CD4-positive, alpha-beta memory T cell (primary cell): ENCODE data around the gene FHOD1. TPM values are rescaled to one million over a fixed set of nuclear protein-coding genes. Genes with fewer than 3 reads are reported as not detected.

Experiments
- CTCF ChIA-PET: fragments of 350-600 bp; sonication (Branson Sonifier 250); formaldehyde crosslinking; loops from one replicate; lab custom pipeline; 2021; ENCODE audit warnings: inconsistent platforms; ENCODE audit not compliant: partially characterized antibody; lab: Charles Lee
- POLR2A ChIA-PET: fragments of 350-600 bp; sonication (Branson Sonifier 250); formaldehyde crosslinking; loops from one replicate; lab custom pipeline; 2021; ENCODE audit not compliant: partially characterized antibody; lab: Charles Lee
- DNase-seq, 5 donors: peaks; one replicate each; pipeline versions ENCODE4 v3.0.0 to v3.0.0-alpha.2; 2020 to 2022; ENCODE audit warnings: mixed read lengths in 1 of 5
- H3K27ac ChIP-seq: one replicate; pipeline ENCODE4 v1.7.0; 2013; ENCODE audit warnings: low read depth, low read length
- H3K27me3 ChIP-seq: 2 replicates; pipeline ENCODE4 v1.7.0; 2013; ENCODE audit warnings: mild to moderate bottlenecking, low read length, moderate library complexity; ENCODE audit not compliant: insufficient read depth
- H3K36me3 ChIP-seq: 2 replicates; pipeline ENCODE4 v1.7.0; 2013; ENCODE audit warnings: mild to moderate bottlenecking, low read length, moderate library complexity; ENCODE audit not compliant: insufficient read depth
- H3K4me1 ChIP-seq: 2 replicates; pipeline ENCODE4 v1.7.0; 2013; ENCODE audit warnings: mild to moderate bottlenecking, low read length, moderate library complexity; ENCODE audit not compliant: insufficient read depth
- H3K4me3 ChIP-seq, 2 donors: one replicate each; pipeline ENCODE4 v1.7.0; 2013; ENCODE audit warnings: low read length in 2 of 2, mild to moderate bottlenecking in 1 of 2
- H3K9me3 ChIP-seq, 2 donors: one replicate each; pipeline ENCODE4 v1.7.0; 2013; ENCODE audit warnings: low read length in 2 of 2, control low read depth in 1 of 2; ENCODE audit not compliant: control insufficient read depth in 1 of 2
- H3K27ac Mint-ChIP-seq, 7 donors: one replicate each; pipeline ENCODE4 v1.8.0; 2020 to 2021; ENCODE audit warnings: mixed read lengths in 7 of 7, mild to moderate bottlenecking in 6 of 7, inconsistent platforms in 3 of 7, moderate library complexity in 3 of 7
- H3K27me3 Mint-ChIP-seq, 2 donors: one replicate each; pipeline ENCODE4 v1.8.0; 2020 to 2021; ENCODE audit warnings: mixed read lengths in 2 of 2
- H3K36me3 Mint-ChIP-seq, 2 donors: one replicate each; pipeline ENCODE4 v1.8.0; 2020 to 2021; ENCODE audit warnings: mixed read lengths in 2 of 2, inconsistent platforms in 1 of 2, mild to moderate bottlenecking in 1 of 2
- H3K4me1 Mint-ChIP-seq, 4 donors: one replicate each; pipeline ENCODE4 v1.8.0; 2020 to 2021; ENCODE audit warnings: mixed read lengths in 4 of 4, mild to moderate bottlenecking in 1 of 4
- H3K4me3 Mint-ChIP-seq, 8 donors: one replicate each; pipeline ENCODE4 v1.8.0; 2020 to 2021; ENCODE audit warnings: mixed read lengths in 8 of 8, mild to moderate bottlenecking in 7 of 8, moderate library complexity in 6 of 8, inconsistent platforms in 3 of 8
- H3K9me3 Mint-ChIP-seq, 8 donors: one replicate each; pipeline ENCODE4 v1.8.0; 2020 to 2021; ENCODE audit warnings: mixed read lengths in 8 of 8, mild to moderate bottlenecking in 5 of 8, inconsistent platforms in 3 of 8, moderate library complexity in 1 of 8
- intact Hi-C: fragments of 100-400 bp; cut with micrococcal nuclease; formaldehyde crosslinking; loops from one replicate; pipeline ENCODE4 v1.15.1; 2023
- polyA plus RNA-seq, 2 donors: library from polyadenylated mRNA; unstranded; fragments of 300-500 nt; fragmentation: Illumina TruSeq; gene quantifications; one replicate each; pipeline ENCODE4 v1.2.3, GENCODE V29; 2021
- total RNA-seq, 2 experiments: library from RNA; stranded (reverse); gene quantifications; one replicate each; pipeline ENCODE4 v1.2.3, GENCODE V29; 2021

The FHOD1 gene
- total and polyA plus RNA-seq, 4 experiments from 2014 or later, result 3.3 to 63.3 (median 31.0) TPM

- DNase-seq, result no peak
- ChIA-PET POLR2A (interaction anchor here (0.9 to 17.2 kb wide), 4 partner anchors 15 to 72 kb away, joined by 3 to 259 read pairs (median 4); partner anchors contain the start of genes FHOD1 and SLC9A5), CTCF (interaction anchor here (1.1 kb wide), 1 partner anchor 46 kb away, joined by 3 read pairs; no protein-coding TSS in a partner anchor)
- H3K27me3 Mint-ChIP-seq, result no peaks in the 10 kb centered on the region
- no peaks in the 10 kb centered on the region for H3K9me3 Mint-ChIP-seq
- no peak overlapping the region for H3K4me3 ChIP-seq
- H3K27ac Mint-ChIP-seq, result peak overlapping the region in 2 of 7 donors; percentile 56 to 61
- peak overlapping the region in 2 of 8 donors; percentile 12 to 33 for H3K4me3 Mint-ChIP-seq
- H3K27me3 ChIP-seq, result no peaks in the 10 kb centered on the region
- H3K36me3 ChIP-seq, result peaks cover 41% of the 10 kb centered on the region
- intact Hi-C loops, result no loop called here
- no peaks in the 10 kb centered on the region for H3K9me3 ChIP-seq
- peaks cover 15 to 31% (median 23%) of the 10 kb centered on the region in 4 donors for H3K4me1 Mint-ChIP-seq
- peaks cover 30% of the 10 kb centered on the region for H3K4me1 ChIP-seq
- peaks cover 16 to 50% of the 10 kb centered on the region in 2 donors for H3K36me3 Mint-ChIP-seq
- H3K27ac ChIP-seq, result no peak overlapping the region
These were observed 16.2 kb downstream of the FHOD1 start for GRCh38 chr16:67230809-67231660.

GRCh38 chr16:67229906-67230808 is 17.1 kb downstream of the FHOD1 start:
- no peaks in the 10 kb centered on the region for H3K9me3 Mint-ChIP-seq
- Histone ChIP-seq H3K36me3 (peaks cover 41% of the 10 kb centered on the region), H3K27ac (no peak overlapping the region), H3K9me3 (no peaks in the 10 kb centered on the region), H3K4me3 (no peak overlapping the region), H3K27me3 (no peaks in the 10 kb centered on the region), H3K4me1 (peaks cover 30% of the 10 kb centered on the region)
- DNase-seq, result no peak
- H3K4me1 Mint-ChIP-seq, result peaks cover 22 to 33% (median 30%) of the 10 kb centered on the region in 4 donors
- no peaks in the 10 kb centered on the region for H3K27me3 Mint-ChIP-seq
- H3K4me3 Mint-ChIP-seq, result peak overlapping the region in 2 of 8 donors; percentile 25 to 31
- peaks cover 14 to 48% of the 10 kb centered on the region in 2 donors for H3K36me3 Mint-ChIP-seq
- ChIA-PET CTCF (no interaction called here), POLR2A (interaction anchor here (17.2 kb wide), 1 partner anchor 15 kb away, joined by 259 read pairs; the partner anchor contains the start of genes FHOD1 and SLC9A5)
- H3K27ac Mint-ChIP-seq, result peak overlapping the region in 2 of 7 donors; percentile 60 to 65
- intact Hi-C loops, result no loop called here

DNA sequence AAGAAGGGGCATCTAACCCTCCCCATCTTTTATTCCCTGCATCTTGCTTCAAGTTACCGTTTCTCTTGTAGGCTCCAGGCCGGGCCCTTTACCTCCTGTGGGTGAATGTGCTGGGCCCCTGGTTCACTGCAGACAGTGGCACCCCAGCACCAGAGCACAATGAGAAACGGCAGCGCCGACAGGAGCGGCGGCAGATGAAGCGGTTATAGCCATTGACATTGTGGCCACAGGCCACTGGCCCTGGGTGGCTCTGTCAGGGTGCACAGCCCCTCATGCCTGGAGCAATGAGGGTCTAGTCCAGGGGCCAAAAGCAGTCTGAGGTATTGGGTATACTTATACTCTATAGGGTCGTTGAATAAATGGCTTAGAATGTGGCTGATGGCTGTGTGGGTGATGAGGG is 18.4 kb downstream of the FHOD1 start:
- Mint-ChIP-seq H3K4me1 (peaks cover 34 to 46% (median 43%) of the 10 kb centered on the region in 4 donors), H3K9me3 (no peaks in the 10 kb centered on the region), H3K27ac (peak overlapping the region in 5 of 7 donors; percentile 68 to 96 (median 70)), H3K36me3 (peaks cover 14 to 42% of the 10 kb centered on the region in 2 donors), H3K4me3 (peak overlapping the region; percentile 46 to 100 (median 64)), H3K27me3 (no peaks in the 10 kb centered on the region)
- no peak for DNase-seq
- CTCF ChIA-PET, result interaction anchor here (0.9 kb wide), 1 partner anchor 211 kb away, joined by 3 read pairs; no protein-coding TSS in a partner anchor
- H3K27me3 ChIP-seq, result no peaks in the 10 kb centered on the region
- intact Hi-C loops, result no loop called here
- POLR2A ChIA-PET, result interaction anchor here (17.2 kb wide), 1 partner anchor 17 kb away, joined by 259 read pairs; the partner anchor contains the start of genes FHOD1 and SLC9A5
- peaks cover 41% of the 10 kb centered on the region for H3K36me3 ChIP-seq
- no peak overlapping the region for H3K27ac ChIP-seq
- peaks cover 38% of the 10 kb centered on the region for H3K4me1 ChIP-seq
- no peak overlapping the region for H3K4me3 ChIP-seq
- H3K9me3 ChIP-seq, result no peaks in the 10 kb centered on the region

DNA sequence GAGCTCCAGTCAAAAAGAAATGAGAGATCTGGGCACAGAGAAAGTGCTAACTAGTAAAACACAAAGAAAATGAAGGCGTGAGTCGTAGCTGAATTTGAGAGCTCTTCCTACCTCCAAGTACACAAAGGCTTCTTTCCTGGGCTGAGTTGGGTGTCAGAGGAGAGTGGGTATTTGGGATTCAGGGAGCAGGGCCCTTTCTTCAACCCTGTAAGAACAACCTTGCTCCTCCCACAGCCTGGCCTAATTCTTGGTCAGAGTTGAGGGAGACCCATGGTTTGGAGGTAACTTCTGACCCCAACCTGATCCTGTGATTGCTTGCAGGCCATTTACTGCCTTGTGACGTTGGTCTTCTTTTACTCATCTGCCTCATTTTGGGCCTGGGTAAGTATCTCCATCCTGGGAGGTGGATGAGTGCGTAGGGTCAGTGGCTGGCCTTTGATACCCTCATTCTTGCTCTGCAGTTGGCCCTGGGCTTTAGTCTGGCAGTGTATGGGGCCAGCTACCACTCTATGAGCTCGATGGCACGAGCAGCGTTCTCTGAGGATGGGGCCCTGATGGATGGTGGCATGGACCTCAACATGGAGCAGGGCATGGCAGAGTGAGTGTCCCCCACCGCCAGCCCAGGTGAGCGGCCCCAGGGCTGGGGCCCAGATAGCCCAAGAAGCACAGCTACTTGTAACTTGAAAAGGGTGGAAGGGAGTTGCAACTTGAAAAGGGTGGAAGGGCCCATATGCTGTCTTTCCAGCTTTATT is 19.1 kb downstream of the FHOD1 start:
- Mint-ChIP-seq H3K4me3 (peak overlapping the region; percentile 98 to 100 (median 100)), H3K4me1 (peaks cover 39 to 52% (median 50%) of the 10 kb centered on the region in 4 donors), H3K27me3 (no peaks in the 10 kb centered on the region), H3K27ac (peak overlapping the region; percentile 66 to 100 (median 98)), H3K9me3 (no peaks in the 10 kb centered on the region), H3K36me3 (peaks cover 11 to 37% of the 10 kb centered on the region in 2 donors)
- Histone ChIP-seq H3K4me1 (peaks cover 45% of the 10 kb centered on the region), H3K27me3 (no peaks in the 10 kb centered on the region), H3K4me3 (peak overlapping the region; percentile 73 to 99), H3K27ac (peak overlapping the region; percentile 88), H3K9me3 (no peaks in the 10 kb centered on the region), H3K36me3 (peaks cover 39% of the 10 kb centered on the region)
- intact Hi-C loops, result no loop called here
- CTCF ChIA-PET, result interaction anchor here (0.6 to 2.4 kb wide), 4 partner anchors 10 to 211 kb away, joined by 3 to 15 read pairs (median 4); no protein-coding TSS in a partner anchor
- no peak for DNase-seq
- POLR2A ChIA-PET, result interaction anchor here (0.8 to 17.2 kb wide), 7 partner anchors 9 to 210 kb away, joined by 3 to 259 read pairs (median 11); partner anchors contain the start of genes ELMO3, FBXL8, FHOD1 and SLC9A5

- H3K9me3 Mint-ChIP-seq, result no peaks in the 10 kb centered on the region
- peak overlapping the region; percentile 96 to 100 (median 99) for H3K27ac Mint-ChIP-seq
- peaks cover 51% of the 10 kb centered on the region for H3K4me1 ChIP-seq
- peak overlapping the region; percentile 98 to 100 (median 100) for H3K4me3 Mint-ChIP-seq
- peaks cover 43 to 58% (median 54%) of the 10 kb centered on the region in 4 donors for H3K4me1 Mint-ChIP-seq
- no peak for DNase-seq
- H3K4me3 ChIP-seq, result peak overlapping the region; percentile 73 to 99
- H3K27ac ChIP-seq, result peak overlapping the region; percentile 88
- ChIA-PET CTCF (interaction anchor here (0.6 to 2.4 kb wide), 8 partner anchors 11 to 249 kb away, joined by 3 to 15 read pairs (median 4); partner anchors contain the start of gene FHOD1), POLR2A (interaction anchor here (0.5 to 17.2 kb wide), 23 partner anchors 10 to 253 kb away, joined by 3 to 259 read pairs (median 4); partner anchors contain the start of genes ATP6V0D1, CBFB, E2F4 and ELMO3)
- H3K36me3 Mint-ChIP-seq, result peaks cover 11 to 36% of the 10 kb centered on the region in 2 donors
- intact Hi-C loops, result loop anchor here (1.0 to 2.0 kb wide), 7 partner anchors 9 to 335 kb away; partner anchors contain the start of genes CTCF, E2F4, FHOD1 and PLEKHG4
- peaks cover 38% of the 10 kb centered on the region for H3K36me3 ChIP-seq
- H3K27me3 ChIP-seq, result no peaks in the 10 kb centered on the region
- no peaks in the 10 kb centered on the region for H3K27me3 Mint-ChIP-seq
- H3K9me3 ChIP-seq, result no peaks in the 10 kb centered on the region
These were observed 19.7 kb downstream of the FHOD1 start for GRCh38 chr16:67227567-67227921.
